Measurements from ENCODE around the gene SNX22.

GRCh38 chr15:64148168-64148567, 3.4 kb upstream of the SNX22 start:
- no peak for TF ChIP-seq PPARA (CRISPR knock-in tag; IDR thresholded peaks at IDR 0.05; ENCODE audit: borderline replicate concordance)
- no peak for TF ChIP-seq ZNF70 (CRISPR knock-in tag; IDR thresholded peaks at IDR 0.05)
- TF ChIP-seq PATZ1 (CRISPR knock-in tag; IDR thresholded peaks at IDR 0.05; ENCODE audit: borderline replicate concordance) = no peak
- no peak for TF ChIP-seq ARNTL (CRISPR knock-in tag; IDR thresholded peaks at IDR 0.05; ENCODE audit: borderline replicate concordance, low read depth)
- no peak for TF ChIP-seq ZFP30 (CRISPR knock-in tag; IDR thresholded peaks at IDR 0.05)
- TF ChIP-seq POU6F1 (CRISPR knock-in tag; IDR thresholded peaks at IDR 0.05; ENCODE audit: borderline replicate concordance, low read depth) = no peak
- TF ChIP-seq TSHZ2 (CRISPR knock-in tag; IDR thresholded peaks at IDR 0.05) = no peak
